BE2C (cell line): Measurements from ENCODE around the gene ATOH8.

Experiments used
- DNase-seq: peaks from one replicate; pipeline ENCODE4 v3.0.0-alpha.2; 2020
- H3K27me3 ChIP-seq: fragments of 250-450 bp; sonication (Bioruptor Pico); 2 replicates; pipeline ENCODE4 v1.5.1; 2020; ENCODE audit warnings: mild to moderate bottlenecking
- H3K36me3 ChIP-seq: fragments of 250-450 bp; sonication (Bioruptor Pico); 2 replicates; pipeline ENCODE4 v1.5.1; 2020; ENCODE audit warnings: mild to moderate bottlenecking
- H3K4me1 ChIP-seq: fragments of 250-450 bp; sonication (Bioruptor Pico); 2 replicates; pipeline ENCODE4 v1.5.1; 2020
- H3K4me3 ChIP-seq: 2 replicates; pipeline ENCODE4 v1.5.1; 2011; ENCODE audit warnings: low read depth, low read length
- H3K9me3 ChIP-seq: fragments of 250-450 bp; sonication (Bioruptor Pico); 2 replicates; pipeline ENCODE4 v1.5.1; 2020
- CTCF ChIP-seq: IDR thresholded peaks from 2 replicates; pipeline ENCODE4 v1.5.1; 2012; ENCODE audit warnings: mild to moderate bottlenecking, low read depth, low read length

ATOH8 gene

GRCh38 chr2:85736456-85737355, 17.1 kb upstream of the ATOH8 start:
- H3K4me3 ChIP-seq: no peak overlapping the region
- H3K36me3 ChIP-seq: no peaks in the 10 kb centered on the region
- no peak for TF ChIP-seq CTCF
- no peaks in the 10 kb centered on the region for H3K27me3 ChIP-seq
- peaks cover 7% of the 10 kb centered on the region for H3K4me1 ChIP-seq
- no peaks in the 10 kb centered on the region for H3K9me3 ChIP-seq
- no peak for DNase-seq

- no peak overlapping the region for H3K4me3 ChIP-seq
- peaks cover 15% of the 10 kb centered on the region for H3K4me1 ChIP-seq
- no peaks in the 10 kb centered on the region for H3K9me3 ChIP-seq
- H3K36me3 ChIP-seq: no peaks in the 10 kb centered on the region
- no peak for TF ChIP-seq CTCF
- no peaks in the 10 kb centered on the region for H3K27me3 ChIP-seq
- DNase-seq: no peak
These were observed 16.3 kb upstream of the ATOH8 start for GRCh38 chr2:85737481-85737880.

GRCh38 chr2:85737961-85738360, 15.8 kb upstream of the ATOH8 start:
- H3K9me3 ChIP-seq: no peaks in the 10 kb centered on the region
- H3K36me3 ChIP-seq: no peaks in the 10 kb centered on the region
- H3K27me3 ChIP-seq: no peaks in the 10 kb centered on the region
- H3K4me1 ChIP-seq: peaks cover 18% of the 10 kb centered on the region
- DNase-seq: no peak
- no peak overlapping the region for H3K4me3 ChIP-seq
- no peak for TF ChIP-seq CTCF

GRCh38 chr2:85740193-85740592, 13.6 kb upstream of the ATOH8 start:
- H3K27me3 ChIP-seq: no peaks in the 10 kb centered on the region
- no peaks in the 10 kb centered on the region for H3K36me3 ChIP-seq
- no peak overlapping the region for H3K4me3 ChIP-seq
- H3K9me3 ChIP-seq: no peaks in the 10 kb centered on the region
- H3K4me1 ChIP-seq: peaks cover 32% of the 10 kb centered on the region
- TF ChIP-seq CTCF: no peak
- no peak for DNase-seq

GRCh38 chr2:85741211-85741832, 12.5 kb upstream of the ATOH8 start:
- no peaks in the 10 kb centered on the region for H3K27me3 ChIP-seq
- no peaks in the 10 kb centered on the region for H3K36me3 ChIP-seq
- no peaks in the 10 kb centered on the region for H3K9me3 ChIP-seq
- no peak for TF ChIP-seq CTCF
- H3K4me1 ChIP-seq: peaks cover 30% of the 10 kb centered on the region
- H3K4me3 ChIP-seq: no peak overlapping the region
- no peak for DNase-seq
